ENCODE measurements around the gene ARL8A.
"Not testable (repeated sequence)": the region's sequence is repeated elsewhere in the genome, so short reads cannot be mapped to it uniquely, and the experiment has no call there.

Gene ARL8A

GRCh38 chr1:202133496-202133895, 11.0 kb downstream of the ARL8A start:
- DNase-seq, result no peak

GRCh38 chr1:202133001-202133400, 11.5 kb downstream of the ARL8A start:
- no peak for DNase-seq

DNA sequence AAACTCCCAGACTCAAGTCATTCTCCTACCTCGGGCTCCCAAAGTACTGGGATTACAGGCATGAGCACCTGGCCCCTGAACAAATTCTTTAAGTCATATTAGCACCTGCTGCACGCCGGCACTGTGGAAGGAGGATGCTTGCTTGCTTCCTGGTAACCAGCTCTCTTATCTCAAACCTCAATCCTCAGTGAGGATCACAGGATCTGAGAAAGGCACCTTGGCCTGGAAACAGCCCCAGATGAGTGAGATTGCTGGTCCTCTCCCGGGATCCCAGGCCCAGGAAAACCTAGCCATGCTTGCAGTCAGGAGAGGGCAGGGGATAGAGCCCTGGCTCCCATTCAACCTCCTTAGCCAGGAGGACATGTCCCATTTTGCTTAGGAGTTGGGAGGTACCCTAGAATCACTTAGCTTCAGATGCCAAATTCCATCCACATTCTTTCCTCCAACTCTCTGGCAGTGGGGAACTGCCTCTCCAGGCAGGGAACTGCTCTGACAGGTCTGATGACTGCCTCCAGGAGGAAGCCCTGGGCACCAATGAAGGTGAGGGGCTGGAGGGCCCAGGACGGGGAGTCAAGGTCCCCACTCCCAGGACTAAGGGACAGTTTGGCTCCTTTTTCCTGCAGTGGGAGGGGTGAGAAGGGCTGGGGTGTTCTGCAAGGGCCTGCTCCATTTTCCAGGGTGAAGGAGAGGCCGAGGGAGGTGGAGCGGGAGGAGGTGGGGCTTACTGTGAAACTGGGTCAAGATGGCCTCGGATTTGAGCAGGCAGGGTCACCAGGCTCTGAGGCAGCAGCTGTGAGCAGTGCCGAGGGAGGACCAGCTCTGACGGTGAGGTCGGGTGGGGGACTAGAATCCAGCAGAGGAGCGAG, 12.3 kb downstream of the ARL8A start:
- DNase-seq, result no peak

DNA sequence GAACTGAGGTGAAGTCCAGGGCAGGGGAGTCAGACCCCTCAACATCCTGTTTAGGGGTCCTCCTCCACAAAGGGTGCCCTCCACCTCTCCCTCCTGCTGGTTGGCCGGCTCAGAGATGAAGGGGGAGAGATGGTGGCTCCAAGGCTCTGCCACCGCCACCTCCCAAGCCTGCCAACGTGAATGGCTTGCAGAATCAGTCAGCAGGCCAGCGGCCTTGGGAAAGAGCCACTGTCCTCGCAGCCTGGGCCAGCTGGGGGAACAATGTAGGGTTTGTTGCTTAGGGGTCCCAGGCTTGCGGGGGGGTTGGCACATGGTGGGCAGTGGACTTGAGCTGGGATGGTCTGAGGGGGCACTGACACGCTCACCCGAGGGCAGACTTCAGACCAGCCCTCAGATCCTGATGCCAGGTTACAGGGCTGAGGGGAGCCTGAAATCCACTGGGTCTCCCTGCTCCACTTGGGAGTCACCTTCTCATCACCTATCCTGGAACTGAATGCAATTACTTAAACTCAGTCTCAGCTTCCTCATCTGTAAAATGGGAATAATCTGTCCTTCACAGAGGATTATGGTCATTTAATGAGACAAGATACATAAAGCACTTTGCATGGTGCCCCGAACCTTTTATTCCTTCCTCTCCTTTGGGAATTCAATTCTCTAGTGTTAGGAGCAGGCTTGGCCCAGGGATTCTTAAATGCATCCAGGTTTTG, 13.6 kb downstream of the ARL8A start:
- DNase-seq, result no peak

GRCh38 chr1:202130297-202130721, 14.2 kb downstream of the ARL8A start:
- no peak for DNase-seq

DNA sequence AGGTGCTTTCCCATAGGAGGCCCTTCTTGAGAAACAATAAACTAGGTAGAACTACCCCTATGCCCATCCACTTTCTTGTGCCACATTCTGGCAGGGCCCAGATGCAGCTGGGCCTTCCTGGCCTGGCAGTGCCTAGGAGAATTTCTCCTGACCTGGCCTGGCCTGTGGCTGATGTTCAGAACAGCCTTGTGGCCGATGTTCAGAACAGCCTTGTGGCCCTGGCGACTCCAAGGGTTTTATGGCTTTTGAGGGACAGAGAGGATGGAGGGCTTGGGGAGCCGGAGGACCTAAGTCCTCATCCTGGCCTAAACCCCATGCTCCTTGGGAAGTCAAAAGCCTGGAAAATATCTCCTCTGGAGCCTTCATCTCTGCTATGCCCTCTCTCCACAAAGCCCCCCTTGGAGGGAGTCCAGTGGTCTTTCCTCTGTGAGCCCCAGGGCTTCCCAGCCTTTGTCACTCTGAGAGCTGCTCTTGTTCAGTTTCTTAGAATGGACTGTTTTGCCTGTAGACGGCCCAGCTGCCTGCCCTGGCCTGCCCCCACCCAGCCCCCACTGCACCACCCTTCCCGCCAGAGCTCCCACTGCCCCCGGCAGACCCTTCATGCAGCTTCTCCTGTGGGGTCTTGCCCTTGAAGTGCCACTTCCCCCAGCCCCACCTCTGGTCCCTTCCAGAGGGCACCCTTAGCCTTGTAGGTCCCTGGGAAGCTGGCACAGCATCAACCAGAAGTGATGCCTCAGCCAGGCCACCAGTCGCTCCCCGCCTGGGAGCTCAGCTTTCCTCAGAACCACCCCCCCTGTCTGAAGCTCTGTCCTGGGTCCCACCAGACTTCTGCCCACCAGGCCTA, 14.9 kb downstream of the ARL8A start:
- DNase-seq, result no peak

- DNase-seq, result no peak
These were observed 16.5 kb downstream of the ARL8A start for GRCh38 chr1:202127836-202128622.

GRCh38 chr1:202127061-202127460, 17.5 kb downstream of the ARL8A start:
- DNase-seq, result no peak

DNA sequence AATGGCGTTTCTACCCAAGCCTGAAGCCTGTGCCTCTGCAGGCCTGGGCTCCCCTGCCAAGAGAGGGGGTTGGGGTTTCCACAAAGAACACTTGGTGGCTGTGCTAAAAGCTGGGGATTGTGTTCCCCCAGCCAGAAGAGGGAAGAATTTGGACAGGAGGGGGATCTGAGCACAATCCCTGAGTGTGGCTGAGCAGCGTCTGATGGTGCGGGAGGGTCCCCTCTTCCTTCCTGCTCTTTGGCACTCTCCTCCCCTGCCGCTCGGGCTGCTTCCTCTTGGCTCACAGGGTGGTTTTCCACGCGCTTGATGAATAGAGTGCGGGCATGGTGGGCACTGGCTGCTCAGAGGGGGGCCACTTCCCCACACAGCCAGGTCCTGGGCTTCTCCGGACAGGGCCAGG, 18.1 kb downstream of the ARL8A start:
- no peak for DNase-seq

GRCh38 chr1:202125611-202126010, 18.9 kb downstream of the ARL8A start:
- no peak for DNase-seq

DNA sequence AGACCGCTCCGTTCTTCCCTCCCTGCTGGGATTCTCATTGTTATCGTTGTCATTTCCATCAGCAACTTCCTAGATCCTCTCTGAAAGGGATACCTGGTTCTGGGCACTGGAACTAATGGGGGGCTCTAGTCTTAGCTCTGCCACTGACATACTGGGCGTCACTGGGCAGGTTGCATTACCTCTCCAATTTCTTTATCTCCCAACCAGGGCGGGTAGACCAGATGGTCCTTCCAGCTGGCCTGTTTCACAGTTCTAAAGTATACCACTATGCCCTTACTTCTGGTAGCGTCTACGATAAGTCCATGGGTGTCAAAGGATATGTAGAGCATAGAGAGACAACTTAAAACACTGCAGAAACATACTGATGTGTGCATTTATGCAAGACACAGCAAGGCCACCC, 20.4 kb downstream of the ARL8A start:
- DNase-seq, result no peak

GRCh38 chr1:202123336-202123813, 21.2 kb downstream of the ARL8A start:
- DNase-seq, result no peak

DNA sequence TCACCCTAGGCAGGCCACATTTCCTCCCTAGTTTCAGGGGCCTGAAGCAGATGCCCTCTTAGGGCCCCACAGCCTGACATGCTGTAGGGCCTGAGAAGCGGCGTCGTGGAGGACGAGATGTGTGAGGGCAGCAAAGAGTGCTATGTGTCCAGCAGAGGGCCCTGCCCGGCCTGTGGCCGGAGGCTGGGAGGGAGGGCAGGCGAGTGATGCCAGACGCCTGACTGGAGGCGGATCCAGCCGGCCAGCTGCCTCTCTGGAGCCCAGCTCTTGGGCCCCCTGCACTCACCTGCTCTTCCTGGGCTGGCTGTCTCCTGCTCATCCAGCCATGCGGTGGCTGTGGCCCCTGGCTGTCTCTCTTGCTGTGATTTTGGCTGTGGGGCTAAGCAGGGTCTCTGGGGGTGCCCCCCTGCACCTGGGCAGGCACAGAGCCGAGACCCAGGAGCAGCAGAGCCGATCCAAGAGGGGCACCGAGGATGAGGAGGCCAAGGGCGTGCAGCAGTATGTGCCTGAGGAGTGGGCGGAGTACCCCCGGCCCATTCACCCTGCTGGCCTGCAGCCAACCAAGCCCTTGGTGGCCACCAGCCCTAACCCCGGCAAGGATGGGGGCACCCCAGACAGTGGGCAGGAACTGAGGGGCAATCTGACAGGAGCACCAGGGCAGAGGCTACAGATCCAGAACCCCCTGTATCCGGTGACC, 21.8 kb downstream of the ARL8A start, which contains the start of gene GPR37L1:
TSS of gene GPR37L1 (plus strand) at position 279 of the 697 bp plus-strand sequence. CDS start at position 326, 47 bp downstream.
- no peak for DNase-seq

DNA sequence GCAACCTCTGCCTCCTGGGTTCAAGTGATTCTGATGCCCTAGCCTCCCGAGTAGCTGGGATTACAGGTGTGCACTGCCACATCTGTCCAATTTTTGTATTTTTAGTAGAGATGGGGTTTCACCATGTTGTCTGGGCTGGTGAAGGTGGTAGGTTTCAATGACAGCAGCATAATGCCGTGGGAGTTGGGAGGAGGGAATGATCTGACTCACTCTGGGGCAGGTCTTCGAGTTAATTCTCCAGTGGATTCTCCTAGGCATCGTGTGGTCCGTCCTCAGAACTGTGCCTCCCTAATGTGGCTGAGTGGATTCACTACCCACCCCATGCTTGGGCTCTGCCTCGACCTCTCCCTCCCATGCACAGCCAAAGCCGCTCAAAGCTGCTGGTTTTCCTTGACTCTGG, 23.5 kb downstream of the ARL8A start:
- DNase-seq, result no peak

DNA sequence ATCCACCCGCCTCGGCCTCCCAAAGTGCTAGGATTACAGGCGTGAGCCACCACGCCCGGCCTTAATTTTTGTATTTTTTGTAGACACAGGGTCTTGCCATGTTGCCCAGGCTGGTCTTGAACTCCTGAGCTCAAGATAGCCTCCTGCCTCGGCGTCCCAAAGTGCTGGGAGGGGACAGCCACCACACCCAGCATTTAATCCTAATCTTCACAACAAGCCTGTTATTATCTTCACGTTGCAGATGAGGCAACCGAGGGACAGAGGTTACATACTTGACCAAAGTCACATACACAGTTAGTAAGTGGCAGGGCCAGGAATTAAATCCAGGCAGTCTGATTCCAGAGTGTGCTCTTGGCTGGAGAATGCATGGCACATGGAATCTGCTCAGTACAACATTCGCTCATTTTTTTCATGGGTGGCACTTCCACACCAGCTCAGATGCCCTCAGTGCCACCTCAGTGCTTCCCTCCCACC, 26.6 kb downstream of the ARL8A start:
- no peak for DNase-seq

GRCh38 chr1:202116287-202116686, 28.2 kb downstream of the ARL8A start:
- DNase-seq, result no peak

DNA sequence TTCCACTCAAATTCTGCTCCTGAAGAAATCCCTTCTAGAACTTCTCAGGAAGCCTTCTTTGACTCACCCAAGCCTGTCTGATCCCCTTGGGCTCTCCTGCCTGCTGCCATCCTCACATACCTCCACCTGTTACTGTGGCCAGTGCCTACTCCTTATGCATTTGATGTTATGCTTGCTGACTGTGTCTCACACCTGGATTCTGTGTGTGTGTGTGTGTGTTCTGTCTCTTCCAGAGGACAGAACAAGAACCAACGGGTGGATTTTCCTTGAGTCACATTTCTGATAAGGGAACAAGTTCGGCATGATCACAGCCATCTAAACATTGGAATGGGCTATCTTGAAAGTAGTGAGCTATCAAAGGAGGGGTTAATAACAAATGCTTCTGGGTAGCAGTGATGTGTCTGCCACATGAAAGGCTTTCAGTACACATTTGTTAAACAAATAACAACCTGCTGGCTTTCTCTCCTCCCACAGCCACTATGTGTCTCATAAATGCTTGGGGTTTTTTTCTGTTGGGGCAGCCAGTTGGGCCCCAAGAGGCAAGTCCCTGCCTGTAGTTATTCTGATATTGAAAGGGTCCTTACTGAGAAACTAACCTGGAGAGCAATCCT, 30.7 kb downstream of the ARL8A start:
- DNase-seq, result no peak

DNA sequence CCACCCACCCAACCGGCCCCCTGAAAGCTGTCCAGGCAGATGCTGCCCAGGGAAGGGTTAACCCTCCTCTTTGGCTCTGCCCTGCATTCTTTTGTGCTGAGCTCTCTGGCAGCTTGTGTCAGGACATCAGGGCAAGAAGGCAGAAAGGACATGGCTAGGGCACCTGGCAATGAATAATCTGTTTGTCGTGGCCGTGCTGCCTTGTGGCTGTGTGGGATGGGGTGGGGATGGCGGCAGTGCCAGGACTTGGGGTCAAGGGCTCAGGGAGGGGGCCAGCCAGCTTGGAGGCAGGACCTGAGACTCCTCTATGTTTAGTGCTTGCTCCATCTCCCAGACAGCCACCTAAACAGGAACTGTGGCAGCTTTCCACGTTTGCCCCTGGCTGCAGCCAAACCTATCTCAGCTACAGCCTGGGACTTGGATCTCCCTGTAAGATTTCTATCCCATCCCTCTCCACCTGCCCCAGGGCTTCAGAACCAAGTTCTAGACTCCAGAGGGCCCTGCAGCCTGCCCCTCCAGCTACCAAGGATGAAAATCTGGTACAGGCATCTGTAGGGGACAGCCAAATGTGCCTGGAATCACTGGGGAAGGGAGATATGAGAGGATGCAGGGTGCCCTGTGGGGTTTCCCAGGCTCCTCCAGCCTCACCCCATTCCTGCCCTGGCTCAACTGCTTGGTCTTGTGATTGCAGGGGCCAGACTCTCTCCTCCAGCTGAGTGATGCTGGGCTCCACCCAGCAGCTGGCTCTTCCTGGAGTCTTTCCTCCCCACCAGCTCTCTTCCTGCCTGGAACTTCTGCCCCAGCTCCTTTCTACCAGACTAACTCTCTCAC, 31.5 kb downstream of the ARL8A start:
- DNase-seq, result no peak

GRCh38 chr1:202111589-202111988, 32.9 kb downstream of the ARL8A start:
- not testable (repeated sequence) for DNase-seq

GRCh38 chr1:202110977-202111376, 33.6 kb downstream of the ARL8A start:
- DNase-seq, result no peak
